Bronchial epithelial cell (primary cell): ENCODE data around the gene CHD6. TPM values are rescaled to one million over a fixed set of nuclear protein-coding genes. Genes with fewer than 3 reads are reported as not detected.

ENCODE experiments used
- DNase-seq: peaks from one replicate; pipeline ENCODE4 v3.0.0-alpha.2; 2010; ENCODE audit warnings: low read depth
- FAIRE-seq: peaks from 2 replicates; lab custom pipeline; 2011; peaks lifted over from hg19 to GRCh38; lab: Jason Lieb, UNC
- H3K27me3 ChIP-seq: 2 replicates; pipeline ENCODE4 v1.5.1; 2011; ENCODE audit warnings: low read length; ENCODE audit not compliant: control insufficient read depth, insufficient read depth
- H3K36me3 ChIP-seq: 2 replicates; pipeline ENCODE4 v1.5.1; 2011; ENCODE audit warnings: low read length; ENCODE audit not compliant: control insufficient read depth, insufficient read depth
- H3K4me3 ChIP-seq: 2 replicates; pipeline ENCODE4 v1.5.1; 2011; ENCODE audit warnings: mild to moderate bottlenecking, low read depth, low read length, control low read depth
- CTCF ChIP-seq: IDR thresholded peaks from 2 replicates; pipeline ENCODE4 v1.5.1; 2011; ENCODE audit warnings: mild to moderate bottlenecking, moderate library complexity, low read length, control low read depth, inconsistent platforms; ENCODE audit not compliant: insufficient read depth, severe bottlenecking
- total RNA-seq: library from RNA; depleted of rRNA; stranded (reverse); fragments of >200 nt; gene quantifications from 2 replicates; pipeline ENCODE4 v1.2.1, GENCODE V29; 2014

CHD6 gene
- total RNA-seq, 1 donor from 2014 or later = 10.8 TPM

- no peak for TF ChIP-seq CTCF
- DNase-seq (no peak), FAIRE-seq (no peak)
- no peak overlapping the region for H3K4me3 ChIP-seq
- no peaks in the 10 kb centered on the region for H3K27me3 ChIP-seq
- peaks cover 5% of the 10 kb centered on the region for H3K36me3 ChIP-seq
Observed at GRCh38 chr20:41507436-41507835, 110.7 kb downstream of the CHD6 start.

GRCh38 chr20:41506192-41506915, 111.8 kb downstream of the CHD6 start:
- no peak overlapping the region for H3K4me3 ChIP-seq
- FAIRE-seq (no peak), DNase-seq (no peak)
- H3K27me3 ChIP-seq = no peaks in the 10 kb centered on the region
- TF ChIP-seq CTCF = no peak
- peaks cover 4% of the 10 kb centered on the region for H3K36me3 ChIP-seq

- Histone ChIP-seq H3K4me3 (no peak overlapping the region), H3K36me3 (peaks cover 1% of the 10 kb centered on the region), H3K27me3 (no peaks in the 10 kb centered on the region)
- FAIRE-seq (no peak), DNase-seq (no peak)
- no peak for TF ChIP-seq CTCF
Observed at GRCh38 chr20:41505184-41505583, 113.0 kb downstream of the CHD6 start.

GRCh38 chr20:41501376-41501775, 116.8 kb downstream of the CHD6 start:
- no peak for TF ChIP-seq CTCF
- Histone ChIP-seq H3K4me3 (no peak overlapping the region), H3K27me3 (no peaks in the 10 kb centered on the region), H3K36me3 (peaks cover 1% of the 10 kb centered on the region)
- no peak for DNase-seq
- FAIRE-seq = no peak

GRCh38 chr20:41499961-41500725, 118.0 kb downstream of the CHD6 start:
- FAIRE-seq = no peak
- H3K4me3 ChIP-seq = no peak overlapping the region
- peaks cover 2% of the 10 kb centered on the region for H3K36me3 ChIP-seq
- DNase-seq = no peak
- no peaks in the 10 kb centered on the region for H3K27me3 ChIP-seq
- TF ChIP-seq CTCF = no peak
